ENCODE results near the gene LPAR3.

The LPAR3 gene

GRCh38 chr1:84827976-84828375 is 65.0 kb downstream of the LPAR3 start:
- DNase-seq (ENCODE audit: low spot score), result no peak

- no peak for DNase-seq (ENCODE audit: low spot score)
These were observed 65.5 kb downstream of the LPAR3 start for GRCh38 chr1:84827555-84827954.

GRCh38 chr1:84825161-84825560 is 67.8 kb downstream of the LPAR3 start:
- DNase-seq (ENCODE audit: low spot score), result no peak

GRCh38 chr1:84823991-84824390 is 69.0 kb downstream of the LPAR3 start:
- no peak for DNase-seq (ENCODE audit: low spot score)

- DNase-seq (ENCODE audit: low spot score), result no peak
These were observed 69.5 kb downstream of the LPAR3 start for GRCh38 chr1:84823511-84823910.

- DNase-seq (ENCODE audit: low spot score), result no peak
These were observed 82.7 kb downstream of the LPAR3 start for GRCh38 chr1:84810343-84810742.

GRCh38 chr1:84809023-84809422 is 84.0 kb downstream of the LPAR3 start:
- no peak for DNase-seq (ENCODE audit: low spot score)

- no peak for DNase-seq (ENCODE audit: low spot score)
These were observed 89.4 kb downstream of the LPAR3 start for GRCh38 chr1:84803604-84804003.

GRCh38 chr1:84802567-84803232 is 90.3 kb downstream of the LPAR3 start:
- no peak for DNase-seq (ENCODE audit: low spot score)

GRCh38 chr1:84800090-84801073 is 92.6 kb downstream of the LPAR3 start:
- no peak for DNase-seq (ENCODE audit: low spot score)

GRCh38 chr1:84797603-84798002 is 95.4 kb downstream of the LPAR3 start:
- no peak for DNase-seq (ENCODE audit: low spot score)

GRCh38 chr1:84795966-84796600 is 96.9 kb downstream of the LPAR3 start:
- no peak for DNase-seq (ENCODE audit: low spot score)

- no peak for DNase-seq (ENCODE audit: low spot score)
These were observed 97.8 kb downstream of the LPAR3 start for GRCh38 chr1:84795213-84795612.

- no peak for DNase-seq (ENCODE audit: low spot score)
These were observed 100.6 kb downstream of the LPAR3 start for GRCh38 chr1:84792421-84792820.

- no peak for DNase-seq (ENCODE audit: low spot score)
These were observed 104.0 kb downstream of the LPAR3 start for GRCh38 chr1:84789014-84789413.

- DNase-seq (ENCODE audit: low spot score), result no peak
These were observed 107.6 kb downstream of the LPAR3 start for GRCh38 chr1:84785271-84786036.

GRCh38 chr1:84782881-84783280 is 110.1 kb downstream of the LPAR3 start:
- no peak for DNase-seq (ENCODE audit: low spot score)

- DNase-seq (ENCODE audit: low spot score), result peak; percentile 76
These were observed 110.8 kb downstream of the LPAR3 start for GRCh38 chr1:84781946-84782771.

- DNase-seq (ENCODE audit: low spot score), result no peak
These were observed 112.8 kb downstream of the LPAR3 start for GRCh38 chr1:84780000-84780716.

- DNase-seq (ENCODE audit: low spot score), result no peak
These were observed 116.4 kb downstream of the LPAR3 start for GRCh38 chr1:84776639-84777038.
